BE2C (cell line): Measurements from ENCODE around the gene SPON2. TPM values are rescaled to one million over a fixed set of nuclear protein-coding genes. Genes with fewer than 3 reads are reported as not detected.

Source experiments
- DNase-seq: peaks from one replicate; pipeline ENCODE4 v3.0.0-alpha.2; 2020
- H3K27me3 ChIP-seq: fragments of 250-450 bp; sonication (Bioruptor Pico); 2 replicates; pipeline ENCODE4 v1.5.1; 2020; ENCODE audit warnings: mild to moderate bottlenecking
- H3K36me3 ChIP-seq: fragments of 250-450 bp; sonication (Bioruptor Pico); 2 replicates; pipeline ENCODE4 v1.5.1; 2020; ENCODE audit warnings: mild to moderate bottlenecking
- H3K4me1 ChIP-seq: fragments of 250-450 bp; sonication (Bioruptor Pico); 2 replicates; pipeline ENCODE4 v1.5.1; 2020
- H3K4me3 ChIP-seq: 2 replicates; pipeline ENCODE4 v1.5.1; 2011; ENCODE audit warnings: low read depth, low read length
- H3K9me3 ChIP-seq: fragments of 250-450 bp; sonication (Bioruptor Pico); 2 replicates; pipeline ENCODE4 v1.5.1; 2020
- polyA plus RNA-seq: library from polyadenylated mRNA; unstranded; fragments of >200 nt; gene quantifications from one replicate; pipeline ENCODE4 v1.2.1, GENCODE V29; 2012; ENCODE audit warnings: low read depth, missing spikeins; ENCODE audit not compliant: insufficient read length, insufficient read depth
- TF ChIP-seq, protein P1 (sequence below): IDR thresholded peaks from 2 replicates; pipeline ENCODE4 v1.5.1; 2012; ENCODE audit warnings: mild to moderate bottlenecking, low read depth, low read length

The SPON2 gene
- polyA plus RNA-seq, result not detected

- TF ChIP-seq, protein P1, sequence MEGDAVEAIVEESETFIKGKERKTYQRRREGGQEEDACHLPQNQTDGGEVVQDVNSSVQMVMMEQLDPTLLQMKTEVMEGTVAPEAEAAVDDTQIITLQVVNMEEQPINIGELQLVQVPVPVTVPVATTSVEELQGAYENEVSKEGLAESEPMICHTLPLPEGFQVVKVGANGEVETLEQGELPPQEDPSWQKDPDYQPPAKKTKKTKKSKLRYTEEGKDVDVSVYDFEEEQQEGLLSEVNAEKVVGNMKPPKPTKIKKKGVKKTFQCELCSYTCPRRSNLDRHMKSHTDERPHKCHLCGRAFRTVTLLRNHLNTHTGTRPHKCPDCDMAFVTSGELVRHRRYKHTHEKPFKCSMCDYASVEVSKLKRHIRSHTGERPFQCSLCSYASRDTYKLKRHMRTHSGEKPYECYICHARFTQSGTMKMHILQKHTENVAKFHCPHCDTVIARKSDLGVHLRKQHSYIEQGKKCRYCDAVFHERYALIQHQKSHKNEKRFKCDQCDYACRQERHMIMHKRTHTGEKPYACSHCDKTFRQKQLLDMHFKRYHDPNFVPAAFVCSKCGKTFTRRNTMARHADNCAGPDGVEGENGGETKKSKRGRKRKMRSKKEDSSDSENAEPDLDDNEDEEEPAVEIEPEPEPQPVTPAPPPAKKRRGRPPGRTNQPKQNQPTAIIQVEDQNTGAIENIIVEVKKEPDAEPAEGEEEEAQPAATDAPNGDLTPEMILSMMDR, result no peak
- H3K4me1 ChIP-seq, result no peaks in the 10 kb centered on the region
- H3K27me3 ChIP-seq, result peaks cover 55% of the 10 kb centered on the region
- DNase-seq, result no peak
- no peak within 1 kb of the TSS for H3K4me3 ChIP-seq
- no peaks in the 10 kb centered on the region for H3K9me3 ChIP-seq
- H3K36me3 ChIP-seq, result no peaks in the 10 kb centered on the region
Observed at GRCh38 chr4:1172228-1172851, at the start of gene SPON2. SPON2 (minus strand) TSS chr4:1172583.

- no peaks in the 10 kb centered on the region for H3K27me3 ChIP-seq
- TF ChIP-seq, protein P1, result no peak
- no peaks in the 10 kb centered on the region for H3K9me3 ChIP-seq
- H3K4me1 ChIP-seq, result no peaks in the 10 kb centered on the region
- peaks cover 64% of the 10 kb centered on the region for H3K36me3 ChIP-seq
- no peak overlapping the region for H3K4me3 ChIP-seq
- no peak for DNase-seq
Observed at GRCh38 chr4:1221155-1221870, 48.9 kb upstream of the SPON2 start.

DNA sequence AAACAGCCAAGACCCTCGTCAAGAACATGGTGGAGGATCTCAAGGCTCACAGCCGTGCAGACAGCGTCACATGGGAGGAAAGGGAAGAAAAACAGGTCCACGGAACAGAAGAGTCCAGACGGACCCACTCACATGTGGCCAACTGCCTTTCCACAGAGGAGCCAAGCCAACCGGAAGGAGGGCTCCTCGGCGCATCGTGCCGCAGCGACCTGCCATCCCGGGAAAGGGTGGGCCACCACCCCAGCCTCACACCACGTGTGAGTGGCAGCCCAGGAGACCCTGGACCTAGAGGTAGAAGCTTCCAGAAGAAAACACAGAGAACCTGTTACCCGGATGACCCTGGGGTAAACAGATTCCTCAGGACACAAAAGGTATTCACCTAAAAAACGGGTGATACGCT, 48.2 kb upstream of the SPON2 start:
- H3K4me1 ChIP-seq, result no peaks in the 10 kb centered on the region
- DNase-seq, result no peak
- no peaks in the 10 kb centered on the region for H3K27me3 ChIP-seq
- H3K4me3 ChIP-seq, result no peak overlapping the region
- H3K9me3 ChIP-seq, result no peaks in the 10 kb centered on the region
- TF ChIP-seq, protein P1, result no peak
- H3K36me3 ChIP-seq, result peaks cover 64% of the 10 kb centered on the region

GRCh38 chr4:1219566-1219950, 47.2 kb upstream of the SPON2 start:
- Histone ChIP-seq H3K9me3 (no peaks in the 10 kb centered on the region), H3K27me3 (no peaks in the 10 kb centered on the region), H3K36me3 (peaks cover 63% of the 10 kb centered on the region), H3K4me3 (no peak overlapping the region), H3K4me1 (no peaks in the 10 kb centered on the region)
- TF ChIP-seq, protein P1, result no peak
- no peak for DNase-seq

DNA sequence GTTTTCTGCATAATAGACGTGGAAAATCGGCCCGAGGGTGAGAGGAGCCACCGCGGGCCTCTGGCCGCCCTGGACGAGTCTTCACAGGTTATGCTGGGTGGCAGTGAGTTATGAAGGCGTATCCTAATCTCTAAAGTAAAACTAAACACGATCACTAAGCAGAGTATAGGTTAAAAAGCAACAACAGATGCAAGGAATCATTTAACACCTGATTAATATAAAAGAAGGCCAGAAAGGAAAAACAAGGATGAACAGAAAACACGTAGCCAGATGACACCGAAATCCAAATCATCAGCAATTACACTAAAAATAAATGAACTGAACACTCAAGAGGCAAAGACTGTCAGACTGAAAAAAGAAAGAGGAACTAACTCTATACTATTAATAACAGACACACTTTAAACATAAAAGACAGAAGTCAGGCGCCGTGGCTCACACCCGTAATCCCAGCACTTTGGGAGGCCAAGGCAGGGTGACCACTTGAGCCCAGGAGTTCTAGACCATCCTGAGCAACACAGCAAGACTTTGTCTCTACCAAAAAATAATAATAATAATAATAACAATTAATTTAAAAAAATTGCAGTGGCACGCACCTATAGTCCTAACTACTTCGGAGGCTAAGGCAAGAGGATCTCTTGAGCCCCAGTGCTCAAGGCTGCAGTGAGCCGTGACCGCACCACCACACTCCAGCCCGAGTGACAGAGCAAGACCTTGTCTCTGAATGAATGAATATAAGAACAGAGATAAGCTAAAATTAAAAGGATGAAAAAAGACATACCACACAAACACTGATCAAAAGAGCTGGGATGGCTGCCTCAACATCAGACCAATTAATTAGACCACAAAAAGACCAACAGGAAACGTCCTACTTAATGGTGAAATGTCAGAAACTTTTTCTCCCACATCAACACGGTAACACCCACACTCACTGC, 46.5 kb upstream of the SPON2 start:
- TF ChIP-seq, protein P1, result no peak
- Histone ChIP-seq H3K27me3 (no peaks in the 10 kb centered on the region), H3K4me1 (no peaks in the 10 kb centered on the region), H3K4me3 (no peak overlapping the region), H3K36me3 (peaks cover 61% of the 10 kb centered on the region), H3K9me3 (no peaks in the 10 kb centered on the region)
- no peak for DNase-seq
